Measurements from ENCODE around the gene ATP6V1B1. TPM values are rescaled to one million over a fixed set of nuclear protein-coding genes. Genes with fewer than 3 reads are reported as not detected.

Gene ATP6V1B1
- total and polyA plus RNA-seq, 2 of the 13 experiments (the other 11 are each of a cell fraction or from before 2014, with no cell fraction given) = 0.58 to 1.6 TPM

DNA sequence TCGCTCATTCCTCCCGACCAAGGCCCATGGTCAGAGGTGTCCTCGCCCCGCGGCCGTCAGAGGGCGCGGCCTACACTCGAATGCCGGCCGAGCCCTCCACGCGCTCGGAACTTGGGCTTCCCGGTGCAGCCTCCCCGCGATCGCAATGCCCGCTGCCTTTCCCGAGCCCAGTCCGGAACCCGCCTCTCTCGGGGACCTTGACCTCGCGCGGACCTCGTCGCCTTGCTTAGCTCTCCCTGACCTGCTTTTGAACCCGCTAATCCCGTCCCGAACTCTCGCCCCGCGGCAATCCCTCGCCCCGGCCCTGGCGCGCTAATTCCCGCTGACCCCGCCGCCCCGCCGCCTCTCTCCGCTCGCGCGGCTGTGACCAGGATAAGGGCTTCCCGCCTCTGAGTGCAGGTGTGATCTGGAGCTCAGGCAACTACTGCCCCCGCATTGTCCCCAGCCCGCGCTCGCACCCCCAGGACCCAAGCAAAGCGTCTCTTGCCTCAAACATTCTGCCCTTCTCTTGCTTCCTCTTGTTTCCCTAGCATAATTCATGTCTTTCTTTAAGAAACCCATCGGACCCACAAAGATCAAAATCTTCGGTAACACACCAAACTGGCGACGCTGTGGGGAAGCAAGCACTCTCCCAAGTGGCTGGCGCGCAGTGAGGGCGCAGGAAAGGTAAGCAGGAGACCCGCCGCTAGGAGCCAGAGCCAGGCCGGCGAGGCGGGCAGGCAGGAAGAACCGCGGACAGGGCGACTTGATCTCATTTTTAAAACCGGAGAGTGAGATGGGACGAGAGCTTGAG is 46.6 kb upstream of the ATP6V1B1 start (continued):
- TF ChIP-seq, protein P1, sequence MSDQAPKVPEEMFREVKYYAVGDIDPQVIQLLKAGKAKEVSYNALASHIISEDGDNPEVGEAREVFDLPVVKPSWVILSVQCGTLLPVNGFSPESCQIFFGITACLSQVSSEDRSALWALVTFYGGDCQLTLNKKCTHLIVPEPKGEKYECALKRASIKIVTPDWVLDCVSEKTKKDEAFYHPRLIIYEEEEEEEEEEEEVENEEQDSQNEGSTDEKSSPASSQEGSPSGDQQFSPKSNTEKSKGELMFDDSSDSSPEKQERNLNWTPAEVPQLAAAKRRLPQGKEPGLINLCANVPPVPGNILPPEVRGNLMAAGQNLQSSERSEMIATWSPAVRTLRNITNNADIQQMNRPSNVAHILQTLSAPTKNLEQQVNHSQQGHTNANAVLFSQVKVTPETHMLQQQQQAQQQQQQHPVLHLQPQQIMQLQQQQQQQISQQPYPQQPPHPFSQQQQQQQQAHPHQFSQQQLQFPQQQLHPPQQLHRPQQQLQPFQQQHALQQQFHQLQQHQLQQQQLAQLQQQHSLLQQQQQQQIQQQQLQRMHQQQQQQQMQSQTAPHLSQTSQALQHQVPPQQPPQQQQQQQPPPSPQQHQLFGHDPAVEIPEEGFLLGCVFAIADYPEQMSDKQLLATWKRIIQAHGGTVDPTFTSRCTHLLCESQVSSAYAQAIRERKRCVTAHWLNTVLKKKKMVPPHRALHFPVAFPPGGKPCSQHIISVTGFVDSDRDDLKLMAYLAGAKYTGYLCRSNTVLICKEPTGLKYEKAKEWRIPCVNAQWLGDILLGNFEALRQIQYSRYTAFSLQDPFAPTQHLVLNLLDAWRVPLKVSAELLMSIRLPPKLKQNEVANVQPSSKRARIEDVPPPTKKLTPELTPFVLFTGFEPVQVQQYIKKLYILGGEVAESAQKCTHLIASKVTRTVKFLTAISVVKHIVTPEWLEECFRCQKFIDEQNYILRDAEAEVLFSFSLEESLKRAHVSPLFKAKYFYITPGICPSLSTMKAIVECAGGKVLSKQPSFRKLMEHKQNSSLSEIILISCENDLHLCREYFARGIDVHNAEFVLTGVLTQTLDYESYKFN (CRISPR knock-in tag; conservative IDR thresholded peaks at IDR 0.05) = no peak
- TF ChIP-seq, protein P2, sequence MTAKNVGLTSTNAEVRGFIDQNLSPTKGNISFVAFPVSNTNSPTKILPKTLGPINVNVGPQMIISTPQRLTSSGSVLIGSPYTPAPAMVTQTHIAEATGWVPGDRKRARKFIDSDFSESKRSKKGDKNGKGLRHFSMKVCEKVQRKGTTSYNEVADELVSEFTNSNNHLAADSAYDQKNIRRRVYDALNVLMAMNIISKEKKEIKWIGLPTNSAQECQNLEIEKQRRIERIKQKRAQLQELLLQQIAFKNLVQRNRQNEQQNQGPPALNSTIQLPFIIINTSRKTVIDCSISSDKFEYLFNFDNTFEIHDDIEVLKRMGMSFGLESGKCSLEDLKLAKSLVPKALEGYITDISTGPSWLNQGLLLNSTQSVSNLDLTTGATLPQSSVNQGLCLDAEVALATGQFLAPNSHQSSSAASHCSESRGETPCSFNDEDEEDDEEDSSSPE (CRISPR knock-in tag; IDR thresholded peaks at IDR 0.05) = no peak
- TF ChIP-seq ZFP82 (CRISPR knock-in tag; IDR thresholded peaks at IDR 0.05; ENCODE audit: borderline replicate concordance) (no peak), ZNF616 (CRISPR knock-in tag; IDR thresholded peaks at IDR 0.05; ENCODE audit: low read depth) (no peak), BRCA1 (CRISPR knock-in tag; IDR thresholded peaks at IDR 0.05) (no peak), SP2 (CRISPR knock-in tag; IDR thresholded peaks at IDR 0.05) (no peak), RXRA (CRISPR knock-in tag; IDR thresholded peaks at IDR 0.05) (peak; percentile 90), SOX6 (IDR thresholded peaks at IDR 0.05) (no peak), SOX6 (CRISPR knock-in tag; IDR thresholded peaks at IDR 0.05) (no peak), ZNF761 (CRISPR knock-in tag; conservative IDR thresholded peaks at IDR 0.05) (no peak)
- TF ChIP-seq, protein P3, sequence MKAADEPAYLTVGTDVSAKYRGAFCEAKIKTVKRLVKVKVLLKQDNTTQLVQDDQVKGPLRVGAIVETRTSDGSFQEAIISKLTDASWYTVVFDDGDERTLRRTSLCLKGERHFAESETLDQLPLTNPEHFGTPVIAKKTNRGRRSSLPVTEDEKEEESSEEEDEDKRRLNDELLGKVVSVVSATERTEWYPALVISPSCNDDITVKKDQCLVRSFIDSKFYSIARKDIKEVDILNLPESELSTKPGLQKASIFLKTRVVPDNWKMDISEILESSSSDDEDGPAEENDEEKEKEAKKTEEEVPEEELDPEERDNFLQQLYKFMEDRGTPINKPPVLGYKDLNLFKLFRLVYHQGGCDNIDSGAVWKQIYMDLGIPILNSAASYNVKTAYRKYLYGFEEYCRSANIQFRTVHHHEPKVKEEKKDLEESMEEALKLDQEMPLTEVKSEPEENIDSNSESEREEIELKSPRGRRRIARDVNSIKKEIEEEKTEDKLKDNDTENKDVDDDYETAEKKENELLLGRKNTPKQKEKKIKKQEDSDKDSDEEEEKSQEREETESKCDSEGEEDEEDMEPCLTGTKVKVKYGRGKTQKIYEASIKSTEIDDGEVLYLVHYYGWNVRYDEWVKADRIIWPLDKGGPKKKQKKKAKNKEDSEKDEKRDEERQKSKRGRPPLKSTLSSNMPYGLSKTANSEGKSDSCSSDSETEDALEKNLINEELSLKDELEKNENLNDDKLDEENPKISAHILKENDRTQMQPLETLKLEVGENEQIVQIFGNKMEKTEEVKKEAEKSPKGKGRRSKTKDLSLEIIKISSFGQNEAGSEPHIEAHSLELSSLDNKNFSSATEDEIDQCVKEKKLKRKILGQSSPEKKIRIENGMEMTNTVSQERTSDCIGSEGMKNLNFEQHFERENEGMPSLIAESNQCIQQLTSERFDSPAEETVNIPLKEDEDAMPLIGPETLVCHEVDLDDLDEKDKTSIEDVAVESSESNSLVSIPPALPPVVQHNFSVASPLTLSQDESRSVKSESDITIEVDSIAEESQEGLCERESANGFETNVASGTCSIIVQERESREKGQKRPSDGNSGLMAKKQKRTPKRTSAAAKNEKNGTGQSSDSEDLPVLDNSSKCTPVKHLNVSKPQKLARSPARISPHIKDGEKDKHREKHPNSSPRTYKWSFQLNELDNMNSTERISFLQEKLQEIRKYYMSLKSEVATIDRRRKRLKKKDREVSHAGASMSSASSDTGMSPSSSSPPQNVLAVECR (CRISPR knock-in tag; IDR thresholded peaks at IDR 0.05; ENCODE audit: borderline replicate concordance) = peak; percentile 30; the same call in 1 of the 2 replicates
- TF ChIP-seq, protein P4, sequence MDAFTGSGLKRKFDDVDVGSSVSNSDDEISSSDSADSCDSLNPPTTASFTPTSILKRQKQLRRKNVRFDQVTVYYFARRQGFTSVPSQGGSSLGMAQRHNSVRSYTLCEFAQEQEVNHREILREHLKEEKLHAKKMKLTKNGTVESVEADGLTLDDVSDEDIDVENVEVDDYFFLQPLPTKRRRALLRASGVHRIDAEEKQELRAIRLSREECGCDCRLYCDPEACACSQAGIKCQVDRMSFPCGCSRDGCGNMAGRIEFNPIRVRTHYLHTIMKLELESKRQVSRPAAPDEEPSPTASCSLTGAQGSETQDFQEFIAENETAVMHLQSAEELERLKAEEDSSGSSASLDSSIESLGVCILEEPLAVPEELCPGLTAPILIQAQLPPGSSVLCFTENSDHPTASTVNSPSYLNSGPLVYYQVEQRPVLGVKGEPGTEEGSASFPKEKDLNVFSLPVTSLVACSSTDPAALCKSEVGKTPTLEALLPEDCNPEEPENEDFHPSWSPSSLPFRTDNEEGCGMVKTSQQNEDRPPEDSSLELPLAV (CRISPR knock-in tag; conservative IDR thresholded peaks at IDR 0.05; ENCODE audit: low read depth) = no peak
- TF ChIP-seq, protein P5, sequence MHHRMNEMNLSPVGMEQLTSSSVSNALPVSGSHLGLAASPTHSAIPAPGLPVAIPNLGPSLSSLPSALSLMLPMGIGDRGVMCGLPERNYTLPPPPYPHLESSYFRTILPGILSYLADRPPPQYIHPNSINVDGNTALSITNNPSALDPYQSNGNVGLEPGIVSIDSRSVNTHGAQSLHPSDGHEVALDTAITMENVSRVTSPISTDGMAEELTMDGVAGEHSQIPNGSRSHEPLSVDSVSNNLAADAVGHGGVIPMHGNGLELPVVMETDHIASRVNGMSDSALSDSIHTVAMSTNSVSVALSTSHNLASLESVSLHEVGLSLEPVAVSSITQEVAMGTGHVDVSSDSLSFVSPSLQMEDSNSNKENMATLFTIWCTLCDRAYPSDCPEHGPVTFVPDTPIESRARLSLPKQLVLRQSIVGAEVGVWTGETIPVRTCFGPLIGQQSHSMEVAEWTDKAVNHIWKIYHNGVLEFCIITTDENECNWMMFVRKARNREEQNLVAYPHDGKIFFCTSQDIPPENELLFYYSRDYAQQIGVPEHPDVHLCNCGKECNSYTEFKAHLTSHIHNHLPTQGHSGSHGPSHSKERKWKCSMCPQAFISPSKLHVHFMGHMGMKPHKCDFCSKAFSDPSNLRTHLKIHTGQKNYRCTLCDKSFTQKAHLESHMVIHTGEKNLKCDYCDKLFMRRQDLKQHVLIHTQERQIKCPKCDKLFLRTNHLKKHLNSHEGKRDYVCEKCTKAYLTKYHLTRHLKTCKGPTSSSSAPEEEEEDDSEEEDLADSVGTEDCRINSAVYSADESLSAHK (CRISPR knock-in tag; IDR thresholded peaks at IDR 0.05; ENCODE audit: borderline replicate concordance) = no peak
- TF ChIP-seq, protein P6, sequence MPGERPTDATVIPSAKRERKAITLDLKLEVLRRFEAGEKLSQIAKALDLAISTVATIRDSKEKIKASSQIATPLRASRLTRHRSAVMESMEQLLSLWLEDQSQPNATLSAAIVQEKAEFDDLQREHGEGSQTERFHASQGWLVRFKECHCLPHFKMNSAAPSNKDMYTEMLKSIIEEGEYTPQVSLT (CRISPR knock-in tag; IDR thresholded peaks at IDR 0.05; ENCODE audit: borderline replicate concordance, low read depth) = no peak

Measured in HepG2 (cell line).